ENCODE data around the gene SEMA3D.

DNA sequence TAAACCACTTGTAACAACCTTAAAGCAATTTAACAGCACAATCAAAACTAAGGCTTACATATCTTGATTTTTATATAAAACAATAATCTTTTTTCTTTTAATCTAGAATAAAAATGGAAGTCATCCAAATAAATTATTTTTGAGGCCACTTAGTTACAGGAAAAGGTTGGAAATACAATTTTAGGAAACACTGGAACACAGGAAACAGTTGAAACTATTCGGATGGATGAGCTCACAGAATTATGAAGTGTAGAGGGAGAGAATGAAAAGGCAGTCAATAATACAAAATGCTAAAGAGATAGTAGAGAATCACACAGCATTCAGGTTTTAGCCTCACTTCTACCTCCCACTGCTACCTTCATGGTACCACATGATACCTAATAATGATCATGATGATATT lies 124.2 kb downstream of the SEMA3D start:
- TF ChIP-seq POLR2A (IDR thresholded peaks at IDR 0.05): no peak
- TF ChIP-seq, protein P1, sequence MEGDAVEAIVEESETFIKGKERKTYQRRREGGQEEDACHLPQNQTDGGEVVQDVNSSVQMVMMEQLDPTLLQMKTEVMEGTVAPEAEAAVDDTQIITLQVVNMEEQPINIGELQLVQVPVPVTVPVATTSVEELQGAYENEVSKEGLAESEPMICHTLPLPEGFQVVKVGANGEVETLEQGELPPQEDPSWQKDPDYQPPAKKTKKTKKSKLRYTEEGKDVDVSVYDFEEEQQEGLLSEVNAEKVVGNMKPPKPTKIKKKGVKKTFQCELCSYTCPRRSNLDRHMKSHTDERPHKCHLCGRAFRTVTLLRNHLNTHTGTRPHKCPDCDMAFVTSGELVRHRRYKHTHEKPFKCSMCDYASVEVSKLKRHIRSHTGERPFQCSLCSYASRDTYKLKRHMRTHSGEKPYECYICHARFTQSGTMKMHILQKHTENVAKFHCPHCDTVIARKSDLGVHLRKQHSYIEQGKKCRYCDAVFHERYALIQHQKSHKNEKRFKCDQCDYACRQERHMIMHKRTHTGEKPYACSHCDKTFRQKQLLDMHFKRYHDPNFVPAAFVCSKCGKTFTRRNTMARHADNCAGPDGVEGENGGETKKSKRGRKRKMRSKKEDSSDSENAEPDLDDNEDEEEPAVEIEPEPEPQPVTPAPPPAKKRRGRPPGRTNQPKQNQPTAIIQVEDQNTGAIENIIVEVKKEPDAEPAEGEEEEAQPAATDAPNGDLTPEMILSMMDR (IDR thresholded peaks at IDR 0.05): no peak
